ENCODE results near the gene SHF.

SHF gene

DNA sequence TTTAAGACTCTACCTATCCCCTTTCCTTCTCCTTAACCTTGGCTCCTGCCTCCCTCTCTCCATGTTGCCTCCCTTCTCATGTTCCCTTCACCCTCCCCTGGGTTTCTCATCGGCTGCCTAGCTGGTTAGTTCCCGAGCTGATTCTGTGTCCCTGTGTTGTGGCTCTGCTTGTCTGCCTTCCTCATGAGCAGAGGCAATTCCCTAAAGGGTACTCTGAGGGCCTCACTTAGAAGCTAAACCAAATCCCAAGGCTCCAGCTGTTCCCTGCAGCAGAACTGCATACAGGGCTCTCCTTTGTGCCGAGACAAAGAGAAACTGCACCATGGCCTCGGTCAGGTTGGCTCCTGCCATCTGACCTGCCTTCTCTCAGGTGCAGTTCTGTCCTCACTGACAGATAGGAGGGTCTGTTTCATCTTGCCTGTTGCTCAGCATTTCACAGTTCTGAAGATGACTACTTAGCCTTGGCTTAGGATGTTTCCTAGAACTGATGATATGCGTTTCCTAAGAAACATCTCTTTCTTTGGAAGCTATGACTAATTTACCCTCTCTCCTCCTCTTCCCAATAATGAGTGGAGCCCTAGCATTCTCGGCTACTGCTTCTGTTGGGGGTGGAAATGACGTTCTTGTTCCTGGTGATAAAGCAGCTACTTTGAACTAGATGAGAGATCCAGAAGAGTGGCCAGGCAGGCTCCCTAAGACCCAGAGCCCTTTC lies 30.9 kb downstream of the SHF start:
- Histone ChIP-seq H3K27ac (ENCODE audit: low read depth, low read length, severe bottlenecking) (peak overlapping the region; percentile 10), H3K36me3 (ENCODE audit: control insufficient read depth, insufficient read depth, low read length) (no peaks in the 10 kb centered on the region), H3K4me1 (ENCODE audit: control insufficient read depth, insufficient read depth, low read length, poor library complexity, severe bottlenecking) (peaks cover 10% of the 10 kb centered on the region), H3K9me3 (ENCODE audit: control insufficient read depth, low read length) (no peaks in the 10 kb centered on the region), H3K4me3 (ENCODE audit: extremely low read depth, insufficient read depth, low read length, poor library complexity, severe bottlenecking) (no peak overlapping the region)
- 71 to 85% methylated on average over 4 to 6 of the region's 7 CpGs for WGBS, 2 experiments (ENCODE audit: insufficient coverage in 2 of 2)

DNA sequence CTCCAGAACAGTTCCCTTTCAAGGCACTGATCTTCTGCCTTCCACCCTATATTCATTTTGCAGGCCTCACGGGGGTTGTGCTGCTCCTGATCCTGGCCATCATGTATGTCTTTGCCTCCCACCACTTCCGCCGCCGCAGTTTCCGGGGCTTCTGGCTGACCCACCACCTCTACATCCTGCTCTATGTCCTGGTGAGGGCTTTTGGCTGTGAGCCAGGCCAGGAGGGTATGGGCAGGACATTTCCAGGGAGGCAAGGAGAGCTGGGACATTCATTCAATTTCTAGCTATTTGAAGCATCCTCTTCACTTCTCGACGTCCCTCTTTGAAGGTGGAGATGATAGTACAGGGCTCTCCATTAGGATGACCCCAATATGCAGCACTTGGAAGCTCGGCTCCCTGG lies 32.0 kb downstream of the SHF start:
- WGBS, 2 experiments (ENCODE audit: insufficient coverage in 2 of 2): 83 to 86% methylated on average over 2 to 4 of the region's 8 CpGs
- no peak overlapping the region for H3K4me3 ChIP-seq (ENCODE audit: extremely low read depth, insufficient read depth, low read length, poor library complexity, severe bottlenecking)
- no peak overlapping the region for H3K27ac ChIP-seq (ENCODE audit: low read depth, low read length, severe bottlenecking)
- H3K4me1 ChIP-seq (ENCODE audit: control insufficient read depth, insufficient read depth, low read length, poor library complexity, severe bottlenecking): peaks cover 10% of the 10 kb centered on the region
- no peaks in the 10 kb centered on the region for H3K36me3 ChIP-seq (ENCODE audit: control insufficient read depth, insufficient read depth, low read length)
- no peaks in the 10 kb centered on the region for H3K9me3 ChIP-seq (ENCODE audit: control insufficient read depth, low read length)

DNA sequence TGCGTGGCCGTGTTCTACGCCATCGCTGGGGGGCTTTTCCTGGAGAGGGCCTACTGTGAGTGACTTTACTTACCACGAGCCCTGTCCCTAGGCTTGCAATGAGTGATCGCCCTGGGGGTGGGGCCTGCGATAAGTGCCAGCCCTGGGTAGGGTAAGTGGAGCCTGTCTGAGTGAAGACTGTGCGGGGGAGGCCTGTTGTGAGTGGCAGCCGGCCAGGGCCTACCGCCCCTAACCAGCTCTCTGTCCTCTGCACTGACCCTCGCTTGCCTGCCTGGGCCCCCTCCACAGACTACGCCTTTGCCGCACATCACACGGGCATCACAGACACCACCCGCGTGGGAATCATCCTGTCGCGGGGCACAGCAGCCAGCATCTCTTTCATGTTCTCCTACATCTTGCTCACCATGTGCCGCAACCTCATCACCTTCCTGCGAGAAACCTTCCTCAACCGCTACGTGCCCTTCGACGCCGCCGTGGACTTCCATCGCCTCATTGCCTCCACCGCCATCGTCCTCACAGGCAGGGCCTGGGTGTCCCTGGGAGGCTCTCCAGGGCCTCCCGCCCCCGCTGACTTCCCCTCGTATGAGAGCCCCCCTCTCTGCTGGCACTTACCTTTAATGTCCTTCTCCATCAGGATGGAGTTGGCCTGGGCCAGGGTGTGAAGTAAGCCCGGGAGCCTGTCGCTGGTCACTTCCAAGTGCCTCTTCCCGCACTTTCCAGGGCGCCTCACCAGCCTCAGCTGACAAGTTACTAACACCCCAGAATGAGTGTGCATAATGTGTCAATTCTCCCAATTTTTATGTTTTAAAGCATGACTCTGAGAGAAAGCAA lies 35.6 kb downstream of the SHF start:
- Histone ChIP-seq H3K4me1 (ENCODE audit: control insufficient read depth, insufficient read depth, low read length, poor library complexity, severe bottlenecking) (peaks cover 21% of the 10 kb centered on the region), H3K36me3 (ENCODE audit: control insufficient read depth, insufficient read depth, low read length) (no peaks in the 10 kb centered on the region), H3K4me3 (ENCODE audit: extremely low read depth, insufficient read depth, low read length, poor library complexity, severe bottlenecking) (no peak overlapping the region), H3K9me3 (ENCODE audit: control insufficient read depth, low read length) (no peaks in the 10 kb centered on the region), H3K27ac (ENCODE audit: low read depth, low read length, severe bottlenecking) (no peak overlapping the region)
- WGBS, 2 experiments (ENCODE audit: insufficient coverage in 2 of 2): 94 to 96% methylated on average over 29 to 32 of the region's 36 CpGs

DNA sequence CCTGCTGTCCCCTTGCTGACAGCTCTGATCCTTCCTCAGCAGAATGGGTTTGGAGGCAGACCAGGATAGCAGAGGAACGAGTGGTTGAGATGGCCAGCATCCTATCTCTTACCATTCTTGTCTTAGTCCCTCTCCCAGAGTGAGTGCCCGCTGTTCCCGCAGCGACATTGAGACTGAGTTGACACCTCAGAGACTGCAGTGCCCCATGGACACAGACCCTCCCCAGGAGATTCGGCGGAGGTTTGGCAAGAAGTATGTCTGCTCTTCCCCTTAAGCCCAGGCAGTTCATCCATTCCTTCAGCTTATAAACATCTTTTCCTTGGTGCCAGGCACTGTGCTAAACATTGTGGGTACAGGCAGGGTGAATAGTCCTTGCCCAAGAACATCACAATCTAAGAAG lies 36.8 kb downstream of the SHF start:
- no peaks in the 10 kb centered on the region for H3K9me3 ChIP-seq (ENCODE audit: control insufficient read depth, low read length)
- 96 to 98% methylated on average over 4 to 5 of the region's 6 CpGs for WGBS, 2 experiments (ENCODE audit: insufficient coverage in 2 of 2)

DNA sequence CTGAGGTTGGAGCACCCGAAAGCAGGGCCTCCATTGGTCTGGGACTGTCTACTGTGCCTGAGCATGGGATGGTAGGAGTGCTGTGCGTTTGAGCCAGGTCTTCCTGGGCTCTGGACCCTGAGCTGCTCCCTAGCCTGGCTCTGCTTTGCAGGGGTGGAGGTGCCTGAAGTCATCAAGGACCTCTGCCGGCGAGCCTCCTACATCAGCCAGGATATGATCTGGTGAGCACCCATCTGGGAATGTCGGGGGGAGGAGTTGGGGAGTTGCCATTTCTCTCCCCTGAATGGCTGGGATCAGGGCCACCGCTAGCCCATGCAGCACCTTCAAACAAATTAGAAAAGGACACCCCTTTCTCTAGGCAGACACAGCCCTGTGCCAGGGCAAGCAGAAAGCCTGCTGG lies 37.3 kb downstream of the SHF start:
- H3K4me1 ChIP-seq (ENCODE audit: control insufficient read depth, insufficient read depth, low read length, poor library complexity, severe bottlenecking): peaks cover 15% of the 10 kb centered on the region
- H3K4me3 ChIP-seq (ENCODE audit: extremely low read depth, insufficient read depth, low read length, poor library complexity, severe bottlenecking): no peak overlapping the region
- H3K9me3 ChIP-seq (ENCODE audit: control insufficient read depth, low read length): no peaks in the 10 kb centered on the region
- no peak overlapping the region for H3K27ac ChIP-seq (ENCODE audit: low read depth, low read length, severe bottlenecking)
- no peaks in the 10 kb centered on the region for H3K36me3 ChIP-seq (ENCODE audit: control insufficient read depth, insufficient read depth, low read length)
- 88 to 97% methylated on average over 3 to 5 of the region's 6 CpGs for WGBS, 2 experiments (ENCODE audit: insufficient coverage in 2 of 2)

More for the DNA sequence above, 36.8 kb downstream of the SHF start:
- peaks cover 15% of the 10 kb centered on the region for H3K4me1 ChIP-seq (ENCODE audit: control insufficient read depth, insufficient read depth, low read length, poor library complexity, severe bottlenecking)
- no peaks in the 10 kb centered on the region for H3K36me3 ChIP-seq (ENCODE audit: control insufficient read depth, insufficient read depth, low read length)
- no peak overlapping the region for H3K27ac ChIP-seq (ENCODE audit: low read depth, low read length, severe bottlenecking)
- H3K4me3 ChIP-seq (ENCODE audit: extremely low read depth, insufficient read depth, low read length, poor library complexity, severe bottlenecking): no peak overlapping the region

DNA sequence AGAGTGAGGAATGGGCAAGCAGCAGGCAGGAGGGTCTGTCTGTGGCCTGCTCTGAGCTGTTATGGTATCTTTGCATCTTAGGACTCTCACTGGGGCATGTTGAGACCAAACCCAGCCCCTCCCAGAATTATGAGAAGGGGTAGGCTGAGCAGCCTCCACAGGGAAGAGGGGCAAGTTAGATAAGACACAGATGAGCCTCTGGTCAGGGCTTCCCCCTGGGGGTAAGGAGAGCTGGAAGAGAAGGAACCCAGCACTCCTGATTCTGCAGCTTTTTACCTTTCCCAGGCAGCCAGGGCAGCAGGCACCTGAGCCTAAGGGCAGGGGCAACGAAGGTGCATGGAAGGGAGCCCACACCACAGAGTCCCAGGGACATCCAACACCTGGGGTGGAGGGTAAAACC lies 38.7 kb downstream of the SHF start:
- no peaks in the 10 kb centered on the region for H3K36me3 ChIP-seq (ENCODE audit: control insufficient read depth, insufficient read depth, low read length)
- no peak overlapping the region for H3K4me3 ChIP-seq (ENCODE audit: extremely low read depth, insufficient read depth, low read length, poor library complexity, severe bottlenecking)
- H3K27ac ChIP-seq (ENCODE audit: low read depth, low read length, severe bottlenecking): no peak overlapping the region
- 80% methylated on average over 1 of the region's 1 CpG; no CpG with 5 or more reads in 1 of the 2 experiments for WGBS, 2 experiments (ENCODE audit: insufficient coverage in 2 of 2)
- no peaks in the 10 kb centered on the region for H3K9me3 ChIP-seq (ENCODE audit: control insufficient read depth, low read length)
- peaks cover 15% of the 10 kb centered on the region for H3K4me1 ChIP-seq (ENCODE audit: control insufficient read depth, insufficient read depth, low read length, poor library complexity, severe bottlenecking)

DNA sequence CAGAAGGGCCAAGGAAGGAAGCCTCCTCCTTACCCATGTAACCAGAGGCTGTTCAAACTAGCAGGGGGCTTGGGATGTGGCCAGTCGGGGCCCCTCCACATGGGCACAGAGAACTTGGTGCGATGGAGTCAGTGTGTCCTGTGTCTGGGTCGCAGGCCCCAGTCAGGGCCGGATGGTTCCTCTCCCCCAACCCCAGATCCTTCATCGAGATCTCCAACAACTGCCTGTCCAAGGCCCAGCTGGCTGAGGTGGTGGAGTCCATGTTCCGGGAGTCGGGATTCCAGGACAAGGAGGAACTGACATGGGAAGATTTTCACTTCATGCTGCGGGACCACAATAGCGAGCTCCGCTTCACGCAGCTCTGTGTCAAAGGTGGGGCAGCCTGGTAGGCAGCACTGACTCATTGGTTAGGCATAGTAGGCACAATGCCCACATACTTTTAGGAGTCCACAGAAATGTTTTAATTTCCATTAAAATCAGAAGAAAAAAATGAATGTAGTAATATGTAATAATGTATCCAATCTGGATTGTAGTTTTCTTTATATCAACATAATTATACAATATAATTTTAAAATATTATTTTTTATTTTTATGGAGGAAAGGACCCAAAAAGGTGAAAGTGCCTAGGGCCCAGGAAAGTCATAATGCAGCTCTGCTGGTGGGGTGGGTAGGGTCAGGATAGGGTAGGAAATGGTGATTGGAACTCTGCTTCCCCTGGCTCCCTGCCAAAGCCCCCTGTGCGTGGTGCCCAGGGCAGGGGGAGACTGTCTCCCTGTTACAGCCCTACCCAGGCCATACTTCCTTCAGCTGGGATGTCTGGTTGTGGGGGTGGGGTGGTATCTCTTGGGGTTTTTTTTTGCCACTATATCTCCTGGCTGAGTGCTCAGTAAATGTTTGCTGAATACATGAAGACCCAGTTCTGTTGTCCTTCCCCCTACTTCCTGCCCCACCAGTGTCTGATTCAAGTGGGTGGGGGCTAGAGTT lies 39.4 kb downstream of the SHF start:
- no peak overlapping the region for H3K27ac ChIP-seq (ENCODE audit: low read depth, low read length, severe bottlenecking)
- H3K4me1 ChIP-seq (ENCODE audit: control insufficient read depth, insufficient read depth, low read length, poor library complexity, severe bottlenecking): peaks cover 15% of the 10 kb centered on the region
- 98 to 100% methylated on average over 7 to 8 of the region's 12 CpGs for WGBS, 2 experiments (ENCODE audit: insufficient coverage in 2 of 2)

DNA sequence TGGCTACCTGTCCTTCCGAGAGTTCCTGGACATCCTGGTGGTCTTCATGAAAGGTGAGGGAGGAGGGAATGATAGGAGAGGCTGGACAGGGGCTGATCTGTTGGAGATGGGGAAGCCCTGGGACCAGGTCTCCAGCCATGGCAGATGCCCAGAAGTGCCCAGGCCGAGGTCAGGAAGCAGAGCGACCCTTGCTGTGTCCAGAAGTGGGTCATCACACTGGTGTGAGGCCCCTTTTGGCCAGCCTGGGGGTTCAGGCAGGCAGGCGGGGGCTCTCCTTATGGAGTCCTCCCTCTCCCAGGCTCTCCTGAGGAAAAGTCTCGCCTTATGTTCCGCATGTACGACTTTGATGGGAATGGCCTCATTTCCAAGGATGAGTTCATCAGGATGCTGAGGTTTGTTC lies 40.2 kb downstream of the SHF start:
- no peaks in the 10 kb centered on the region for H3K9me3 ChIP-seq (ENCODE audit: control insufficient read depth, low read length)
- H3K4me1 ChIP-seq (ENCODE audit: control insufficient read depth, insufficient read depth, low read length, poor library complexity, severe bottlenecking): peaks cover 15% of the 10 kb centered on the region
- H3K27ac ChIP-seq (ENCODE audit: low read depth, low read length, severe bottlenecking): no peak overlapping the region
- no peaks in the 10 kb centered on the region for H3K36me3 ChIP-seq (ENCODE audit: control insufficient read depth, insufficient read depth, low read length)
- WGBS, 2 experiments (ENCODE audit: insufficient coverage in 2 of 2): 94 to 97% methylated on average over 4 to 7 of the region's 7 CpGs
- H3K4me3 ChIP-seq (ENCODE audit: extremely low read depth, insufficient read depth, low read length, poor library complexity, severe bottlenecking): no peak overlapping the region

More for the DNA sequence above, 39.4 kb downstream of the SHF start:
- no peak overlapping the region for H3K4me3 ChIP-seq (ENCODE audit: extremely low read depth, insufficient read depth, low read length, poor library complexity, severe bottlenecking)
- H3K36me3 ChIP-seq (ENCODE audit: control insufficient read depth, insufficient read depth, low read length): no peaks in the 10 kb centered on the region
- no peaks in the 10 kb centered on the region for H3K9me3 ChIP-seq (ENCODE audit: control insufficient read depth, low read length)

DNA sequence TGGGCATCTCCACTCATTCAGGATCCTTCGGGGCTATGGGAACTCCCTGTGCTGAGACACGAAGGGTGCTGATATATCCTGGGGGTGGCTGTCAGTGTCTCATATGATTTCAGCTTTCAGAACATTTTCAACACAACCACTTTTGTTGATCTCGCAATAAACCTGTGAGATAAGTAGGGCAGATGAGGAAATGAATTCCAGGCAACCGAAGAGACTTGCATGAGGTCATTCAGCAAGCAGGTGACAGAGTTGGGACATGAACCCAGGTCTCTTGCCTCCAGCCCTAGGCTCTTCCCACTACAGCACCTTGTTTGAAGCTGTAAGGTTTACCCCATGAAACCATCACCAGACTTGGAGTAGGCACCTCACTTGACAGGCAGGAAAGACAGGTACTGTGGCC lies 41.4 kb downstream of the SHF start:
- Histone ChIP-seq H3K27ac (ENCODE audit: low read depth, low read length, severe bottlenecking) (no peak overlapping the region), H3K36me3 (ENCODE audit: control insufficient read depth, insufficient read depth, low read length) (no peaks in the 10 kb centered on the region), H3K4me3 (ENCODE audit: extremely low read depth, insufficient read depth, low read length, poor library complexity, severe bottlenecking) (no peak overlapping the region), H3K9me3 (ENCODE audit: control insufficient read depth, low read length) (no peaks in the 10 kb centered on the region), H3K4me1 (ENCODE audit: control insufficient read depth, insufficient read depth, low read length, poor library complexity, severe bottlenecking) (peaks cover 15% of the 10 kb centered on the region)
- WGBS, 2 experiments (ENCODE audit: insufficient coverage in 2 of 2): 93 to 100% methylated on average over 1 to 3 of the region's 4 CpGs

DNA sequence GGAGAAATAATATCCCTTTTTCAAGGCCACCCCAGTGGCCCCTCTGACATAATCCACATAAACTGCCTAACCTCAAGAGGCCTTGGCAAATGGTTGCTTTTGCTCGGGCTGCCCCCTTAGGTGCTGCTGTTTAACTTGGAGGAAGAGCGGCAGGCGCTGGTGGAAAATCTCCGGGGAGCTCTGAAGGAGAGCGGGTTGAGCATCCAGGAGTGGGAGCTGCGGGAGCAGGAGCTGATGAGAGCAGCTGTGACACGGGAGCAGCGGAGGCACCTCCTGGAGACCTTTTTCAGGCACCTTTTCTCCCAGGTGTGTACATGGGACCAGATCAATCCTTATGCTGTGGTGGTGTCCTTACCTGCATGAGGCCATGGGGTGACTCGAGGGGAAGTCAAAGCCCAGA lies 43.0 kb downstream of the SHF start:
- Histone ChIP-seq H3K36me3 (ENCODE audit: control insufficient read depth, insufficient read depth, low read length) (no peaks in the 10 kb centered on the region), H3K9me3 (ENCODE audit: control insufficient read depth, low read length) (no peaks in the 10 kb centered on the region), H3K4me1 (ENCODE audit: control insufficient read depth, insufficient read depth, low read length, poor library complexity, severe bottlenecking) (peaks cover 12% of the 10 kb centered on the region), H3K27ac (ENCODE audit: low read depth, low read length, severe bottlenecking) (no peak overlapping the region), H3K4me3 (ENCODE audit: extremely low read depth, insufficient read depth, low read length, poor library complexity, severe bottlenecking) (no peak overlapping the region)
- 91 to 94% methylated on average over 8 to 9 of the region's 9 CpGs for WGBS, 2 experiments (ENCODE audit: insufficient coverage in 2 of 2)

Data from mesodermal cell (in vitro differentiated cells).